Stomach (tissue), 4 donors: ENCODE measurements around the gene NFYA.

Source experiments
- POLR2A ChIP-seq, 4 donors: fragments of 450-650 bp; IDR thresholded peaks; one replicate each; pipeline ENCODE4 v1.6.1; 2016; ENCODE audit warnings: antibody characterized with exemption in 4 of 4, control low read depth in 2 of 4, mild to moderate bottlenecking in 1 of 4, moderate library complexity in 1 of 4
- POLR2AphosphoS5 ChIP-seq, 3 donors: sonication (generic); formaldehyde crosslinking; IDR thresholded peaks; one replicate each; pipeline ENCODE4 v1.6.1; 2016; ENCODE audit warnings: antibody characterized with exemption in 3 of 3
- TF ChIP-seq, protein P1 (sequence below), 7 experiments: fragments of 450-650 bp in 4 of 7; fragments of 200-600 bp in 3 of 7; sonication (generic) in 3 of 7; IDR thresholded peaks; one replicate each; pipeline ENCODE4 v1.5.1; 2016 to 2019; ENCODE audit warnings: antibody characterized with exemption in 7 of 7, control low read depth in 2 of 7, mild to moderate bottlenecking in 1 of 7

DNA sequence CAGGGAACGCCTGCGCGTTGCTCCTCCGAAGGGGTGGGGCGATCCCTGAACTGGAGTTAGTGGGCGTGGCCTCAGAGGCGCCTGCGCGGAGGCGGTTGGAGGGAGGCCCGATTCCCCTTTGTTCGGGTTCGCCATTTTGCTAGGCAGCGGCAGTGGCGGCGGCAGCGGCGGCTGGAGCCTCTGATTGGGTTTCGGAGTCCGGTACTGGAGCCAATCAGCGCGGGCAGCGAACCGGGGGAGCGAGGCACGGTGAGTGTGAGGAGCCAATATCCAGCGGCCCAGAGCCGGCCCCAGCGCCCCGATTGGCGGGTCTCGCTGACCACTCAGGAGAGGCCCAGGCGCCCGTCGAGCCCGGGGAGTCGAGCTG lies at the start of gene NFYA:
- TF ChIP-seq POLR2AphosphoS5 (IDR thresholded peaks at IDR 0.05) (peak; percentile 1 to 73 (median 51)), POLR2A (IDR thresholded peaks at IDR 0.05) (no peak)
- TF ChIP-seq, protein P1, sequence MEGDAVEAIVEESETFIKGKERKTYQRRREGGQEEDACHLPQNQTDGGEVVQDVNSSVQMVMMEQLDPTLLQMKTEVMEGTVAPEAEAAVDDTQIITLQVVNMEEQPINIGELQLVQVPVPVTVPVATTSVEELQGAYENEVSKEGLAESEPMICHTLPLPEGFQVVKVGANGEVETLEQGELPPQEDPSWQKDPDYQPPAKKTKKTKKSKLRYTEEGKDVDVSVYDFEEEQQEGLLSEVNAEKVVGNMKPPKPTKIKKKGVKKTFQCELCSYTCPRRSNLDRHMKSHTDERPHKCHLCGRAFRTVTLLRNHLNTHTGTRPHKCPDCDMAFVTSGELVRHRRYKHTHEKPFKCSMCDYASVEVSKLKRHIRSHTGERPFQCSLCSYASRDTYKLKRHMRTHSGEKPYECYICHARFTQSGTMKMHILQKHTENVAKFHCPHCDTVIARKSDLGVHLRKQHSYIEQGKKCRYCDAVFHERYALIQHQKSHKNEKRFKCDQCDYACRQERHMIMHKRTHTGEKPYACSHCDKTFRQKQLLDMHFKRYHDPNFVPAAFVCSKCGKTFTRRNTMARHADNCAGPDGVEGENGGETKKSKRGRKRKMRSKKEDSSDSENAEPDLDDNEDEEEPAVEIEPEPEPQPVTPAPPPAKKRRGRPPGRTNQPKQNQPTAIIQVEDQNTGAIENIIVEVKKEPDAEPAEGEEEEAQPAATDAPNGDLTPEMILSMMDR (IDR thresholded peaks at IDR 0.05): no peak
